NT2/D1 (cell line): Measurements from ENCODE around the gene RFTN1.

Experiments
- SUZ12 ChIP-seq: IDR thresholded peaks from 2 replicates; pipeline ENCODE4 v1.6.1; 2011; ENCODE audit not compliant: insufficient read length, insufficient read depth; ENCODE audit errors: extremely low read depth
- YY1 ChIP-seq: IDR thresholded peaks from 2 replicates; pipeline ENCODE4 v1.6.1; 2011; ENCODE audit not compliant: insufficient read length, insufficient read depth
- ZNF274 ChIP-seq: IDR thresholded peaks from 2 replicates; pipeline ENCODE4 v1.6.1; 2011; ENCODE audit warnings: mild to moderate bottlenecking, low read depth, low read length

GRCh38 chr3:16498130-16498890 is 15.2 kb downstream of the RFTN1 start:
- TF ChIP-seq SUZ12 (no peak), ZNF274 (no peak), YY1 (no peak)
